ENCODE data around the gene CRTAP.
"Not testable (repeated sequence)": the region's sequence is repeated elsewhere in the genome, so short reads cannot be mapped to it uniquely, and the experiment has no call there.

The CRTAP gene

DNA sequence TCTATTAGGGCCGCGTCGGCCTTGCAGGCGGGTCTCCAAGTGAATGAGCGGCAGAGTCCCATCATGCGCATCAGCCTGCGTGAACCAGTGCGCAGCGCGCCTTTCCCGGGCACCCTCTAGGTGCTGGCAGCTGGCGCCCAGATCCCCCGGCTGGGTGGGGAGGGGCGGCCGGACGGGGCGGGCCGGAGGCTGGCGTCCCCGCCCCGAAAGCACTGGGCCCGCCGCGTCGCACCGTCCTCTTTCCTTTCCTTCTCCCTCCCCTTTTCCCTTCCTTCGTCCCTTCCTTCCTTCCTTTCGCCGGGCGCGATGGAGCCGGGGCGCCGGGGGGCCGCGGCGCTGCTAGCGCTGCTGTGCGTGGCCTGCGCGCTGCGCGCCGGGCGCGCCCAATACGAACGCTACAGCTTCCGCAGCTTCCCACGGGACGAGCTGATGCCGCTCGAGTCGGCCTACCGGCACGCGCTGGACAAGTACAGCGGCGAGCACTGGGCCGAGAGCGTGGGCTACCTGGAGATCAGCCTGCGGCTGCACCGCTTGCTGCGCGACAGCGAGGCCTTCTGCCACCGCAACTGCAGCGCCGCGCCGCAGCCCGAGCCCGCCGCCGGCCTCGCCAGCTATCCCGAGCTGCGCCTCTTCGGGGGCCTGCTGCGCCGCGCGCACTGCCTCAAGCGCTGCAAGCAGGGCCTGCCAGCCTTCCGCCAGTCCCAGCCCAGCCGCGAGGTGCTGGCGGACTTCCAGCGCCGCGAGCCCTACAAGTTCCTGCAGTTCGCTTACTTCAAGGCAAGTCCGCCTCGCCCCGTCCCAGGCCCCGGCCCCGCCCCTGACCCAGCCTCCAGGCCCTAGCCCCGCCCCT lies at the start of gene CRTAP:
CRTAP (plus strand) TSS at position 243 of the 850 bp plus-strand sequence; CDS start at position 307, 64 bp downstream.
- peak; percentile 88 to 90 for DNase-seq

DNA sequence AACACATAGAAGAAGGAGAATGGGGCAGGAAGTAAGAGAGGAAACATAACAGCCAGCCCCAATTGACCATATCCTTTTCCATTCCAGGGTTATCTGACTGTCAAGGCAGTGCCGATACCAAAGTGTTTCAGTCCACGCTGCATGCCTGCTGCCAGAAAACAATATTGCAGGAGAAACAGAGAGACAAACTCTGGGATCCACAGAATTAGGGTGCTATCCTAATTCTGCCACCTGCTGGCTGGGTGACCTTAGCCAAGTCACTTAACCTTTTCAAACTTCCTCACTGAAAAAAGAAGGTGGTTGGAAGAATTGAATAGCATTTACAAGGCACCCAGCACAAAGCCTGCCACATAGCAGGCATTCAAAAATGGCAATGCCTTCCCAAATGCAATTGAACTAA lies 48.9 kb upstream of the CRTAP start:
- DNase-seq, result peak in 1 of 2 donors; percentile 54

DNA sequence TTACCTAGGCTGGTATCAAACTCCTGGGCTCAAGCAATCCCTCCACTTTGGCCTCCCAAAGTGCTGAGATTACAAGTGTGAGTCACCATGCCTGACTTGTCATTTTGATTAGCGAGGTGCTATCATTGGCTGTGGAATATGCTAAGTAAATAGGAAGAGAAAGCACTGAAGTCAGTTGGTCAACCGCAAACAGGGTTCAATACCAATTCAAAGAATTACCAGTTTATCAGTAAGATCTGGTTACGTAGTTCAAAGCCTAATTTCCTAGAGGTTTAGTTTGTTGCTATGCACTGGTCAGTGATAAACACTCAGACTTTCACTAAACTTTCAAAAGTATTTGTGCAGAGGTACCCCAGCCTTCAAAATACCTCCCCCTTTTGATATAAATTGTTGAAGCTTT lies 46.3 kb upstream of the CRTAP start:
- DNase-seq, result peak in 1 of 2 donors; percentile 58

DNA sequence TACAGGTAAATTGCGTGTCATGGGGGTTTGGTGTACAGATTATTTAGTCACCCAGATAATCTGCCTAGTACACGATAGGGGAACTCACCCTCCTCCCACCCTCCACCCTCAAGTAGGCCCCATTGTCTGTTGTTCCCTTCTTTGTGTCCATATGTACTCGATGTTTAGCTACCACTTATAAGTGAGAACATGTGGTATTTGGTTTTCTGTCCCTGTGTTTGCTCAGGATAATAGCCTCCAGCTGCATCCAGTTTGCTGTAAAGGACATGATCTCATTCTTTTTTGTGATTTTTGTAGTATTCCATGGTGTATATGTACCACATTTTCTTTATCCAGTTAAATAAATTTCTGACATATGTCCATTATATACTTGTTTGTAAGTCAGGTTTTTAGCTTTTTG lies 44.0 kb upstream of the CRTAP start:
- not testable (repeated sequence) for DNase-seq

DNA sequence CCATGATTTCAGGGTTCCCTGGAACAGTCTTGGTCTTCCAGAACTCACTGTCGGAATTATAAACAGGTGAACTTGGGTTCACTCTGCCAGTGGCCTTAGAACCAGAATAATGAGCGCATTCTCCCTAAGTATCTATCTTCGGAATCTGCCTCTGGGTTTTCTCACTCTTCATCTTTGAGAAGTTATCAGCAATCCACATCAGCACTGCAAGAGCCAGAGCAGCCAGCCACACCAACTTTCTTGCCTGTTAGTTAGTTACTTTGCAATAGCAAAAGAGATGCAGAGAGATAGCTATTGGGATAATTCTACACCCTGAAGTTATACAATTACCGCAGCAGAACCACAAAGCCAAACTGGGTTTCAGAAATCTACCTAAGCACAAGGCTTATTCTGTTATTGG lies 42.6 kb upstream of the CRTAP start:
- no peak for DNase-seq

DNA sequence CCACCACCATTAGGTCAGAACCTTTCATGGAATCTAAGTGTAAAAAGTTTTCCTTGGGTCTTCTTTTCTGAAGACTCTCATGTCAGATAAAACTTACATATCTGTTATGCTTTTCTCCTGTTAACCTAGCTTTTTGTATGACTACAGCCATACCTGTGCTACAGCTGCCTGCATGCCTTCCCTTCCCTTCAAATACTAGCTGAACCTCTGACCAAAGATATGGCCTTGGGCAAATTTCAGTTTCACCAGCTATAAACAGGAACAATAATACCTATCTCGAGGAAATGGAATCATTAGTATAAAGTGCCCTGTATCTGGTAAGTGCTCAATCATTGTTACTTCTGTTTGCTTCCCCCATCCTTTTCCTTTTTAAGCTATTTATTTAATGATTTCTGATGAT lies 41.9 kb upstream of the CRTAP start:
- no peak for DNase-seq

DNA sequence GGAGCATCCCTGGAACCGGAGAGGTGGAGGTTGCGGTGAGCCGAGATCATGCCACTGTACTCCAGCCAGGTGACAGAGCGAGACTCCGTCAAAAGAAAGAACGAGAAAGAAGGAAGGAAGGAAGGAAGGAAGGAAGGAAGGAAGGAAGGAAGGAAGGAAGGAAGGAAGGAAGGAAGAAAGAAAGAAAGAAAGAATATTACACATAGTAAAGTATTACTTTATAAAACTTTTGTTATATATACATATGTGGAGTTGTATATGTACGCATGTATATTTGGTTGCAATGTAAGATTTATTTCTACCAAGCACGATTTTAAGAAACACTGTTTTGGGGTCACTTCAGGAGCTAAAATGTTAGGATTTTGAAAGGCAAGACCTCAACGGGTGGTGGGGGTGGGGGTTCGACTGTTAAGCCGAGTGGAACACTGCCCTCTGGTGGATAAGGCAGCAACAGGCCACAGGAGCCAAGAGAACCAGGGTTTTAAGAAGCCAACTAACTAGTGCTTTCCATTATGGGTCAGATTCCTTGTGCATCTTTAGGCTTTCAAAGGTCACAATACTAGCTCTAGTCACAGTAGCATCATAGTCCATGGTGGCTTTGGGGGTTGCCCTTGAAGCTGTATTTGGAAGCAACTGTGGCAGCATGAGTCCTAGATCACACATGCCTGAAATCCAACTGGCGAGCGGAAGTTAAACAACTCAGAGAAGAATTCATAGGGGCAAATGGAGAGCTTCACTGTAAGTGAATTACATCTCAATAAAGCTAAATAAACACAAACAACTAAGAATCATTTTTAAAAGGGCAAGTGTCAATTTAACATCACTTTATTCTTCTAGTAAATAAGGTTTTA lies 39.4 kb upstream of the CRTAP start:
- DNase-seq, result peak; percentile 65 to 76

DNA sequence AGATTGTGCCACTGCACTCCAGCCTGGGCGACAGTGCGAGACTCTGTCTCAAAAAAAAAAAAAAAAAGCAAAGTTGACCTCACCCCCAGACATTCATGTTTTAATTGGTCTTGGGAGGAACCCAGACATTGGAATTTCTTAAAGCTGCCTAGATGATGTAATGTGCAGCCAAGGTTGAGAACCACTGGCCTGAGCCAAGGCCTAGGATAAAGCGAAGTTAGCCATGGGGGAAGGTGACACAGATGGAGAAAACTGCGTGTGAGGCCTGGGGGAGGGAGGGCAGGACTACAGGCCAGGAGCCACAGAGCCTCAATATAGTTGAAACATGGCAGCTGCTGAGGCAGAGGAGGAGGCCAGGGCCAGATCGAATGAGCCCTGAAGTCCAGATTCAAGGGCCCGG lies 37.8 kb upstream of the CRTAP start:
- DNase-seq, result no peak

DNA sequence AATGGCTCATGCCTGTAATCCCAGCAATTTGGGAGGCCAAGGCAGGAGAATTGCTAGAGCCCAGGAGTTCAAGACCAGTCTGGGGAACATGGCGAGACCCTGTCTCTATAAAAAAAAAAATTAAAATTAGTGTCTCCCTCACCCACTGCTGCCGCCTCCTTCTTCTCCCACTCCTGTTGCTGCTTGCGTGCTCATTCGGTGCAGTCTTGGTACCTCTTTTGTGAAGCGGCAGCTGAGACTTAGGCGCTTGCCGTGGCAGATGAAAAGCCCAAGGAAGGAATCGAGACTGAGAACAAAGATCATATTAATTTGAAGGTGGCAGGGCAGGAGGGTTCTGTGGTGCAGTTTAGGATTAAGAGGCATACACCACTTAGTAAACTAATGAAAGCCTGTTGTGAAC lies 36.9 kb upstream of the CRTAP start:
- no peak for DNase-seq

DNA sequence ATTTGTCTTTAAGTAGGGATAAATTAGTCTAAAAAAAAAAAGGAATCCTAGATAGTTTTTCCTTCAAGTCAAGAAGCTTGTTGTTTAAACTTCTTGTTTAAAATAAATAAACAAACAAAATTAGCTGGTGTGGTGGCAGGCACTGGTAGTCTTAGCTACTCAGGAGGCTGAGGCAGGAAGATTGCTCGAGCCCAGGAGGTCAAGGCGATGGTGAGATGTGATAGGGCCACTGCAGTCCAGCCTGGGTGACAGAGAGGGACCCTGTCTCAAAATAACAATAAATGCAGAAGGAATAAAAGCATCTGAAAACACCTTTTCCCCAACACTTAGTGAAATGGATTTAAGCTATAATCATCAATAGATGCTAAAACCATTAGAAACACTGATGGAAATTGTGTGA lies 35.8 kb upstream of the CRTAP start:
- no peak for DNase-seq

DNA sequence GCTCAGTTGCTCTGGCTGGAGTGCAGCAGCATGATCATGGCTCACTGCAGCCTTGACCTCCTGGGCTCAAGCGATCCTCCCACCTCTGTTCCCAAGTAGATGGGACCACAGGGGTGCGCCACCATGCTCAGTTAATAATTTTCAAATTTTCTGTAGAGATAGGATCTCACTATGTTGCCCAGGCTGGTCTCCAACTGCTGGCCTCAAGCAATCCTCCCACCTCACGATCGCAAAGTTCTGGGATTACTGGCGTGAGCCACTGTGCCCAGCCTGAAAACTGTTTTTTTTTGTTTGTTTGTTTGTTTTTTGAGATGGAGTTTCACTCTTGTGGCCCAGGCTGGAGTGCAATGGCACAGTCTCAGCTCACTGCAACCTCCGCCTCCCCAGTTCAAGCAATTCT lies 34.0 kb upstream of the CRTAP start:
- DNase-seq, result not testable (repeated sequence)

DNA sequence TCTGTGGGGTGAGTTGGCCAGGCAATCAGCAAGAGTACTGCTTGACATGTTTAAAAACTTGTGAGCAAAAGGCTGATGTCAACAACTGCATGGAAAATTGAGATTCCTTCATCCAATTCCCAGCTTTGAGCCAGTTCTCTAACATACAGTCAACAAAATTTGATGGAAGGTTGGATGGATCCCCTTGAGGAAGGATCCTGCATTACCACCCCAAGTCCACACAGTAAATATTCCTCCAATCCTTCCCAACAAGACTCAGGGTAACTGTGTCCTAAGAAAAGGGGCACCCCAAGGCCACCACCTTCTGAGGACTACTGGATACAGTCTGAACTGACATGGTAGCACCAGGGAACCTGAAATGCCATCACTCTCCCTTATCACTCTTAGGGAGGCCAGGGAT lies 32.0 kb upstream of the CRTAP start:
- DNase-seq, result no peak

DNA sequence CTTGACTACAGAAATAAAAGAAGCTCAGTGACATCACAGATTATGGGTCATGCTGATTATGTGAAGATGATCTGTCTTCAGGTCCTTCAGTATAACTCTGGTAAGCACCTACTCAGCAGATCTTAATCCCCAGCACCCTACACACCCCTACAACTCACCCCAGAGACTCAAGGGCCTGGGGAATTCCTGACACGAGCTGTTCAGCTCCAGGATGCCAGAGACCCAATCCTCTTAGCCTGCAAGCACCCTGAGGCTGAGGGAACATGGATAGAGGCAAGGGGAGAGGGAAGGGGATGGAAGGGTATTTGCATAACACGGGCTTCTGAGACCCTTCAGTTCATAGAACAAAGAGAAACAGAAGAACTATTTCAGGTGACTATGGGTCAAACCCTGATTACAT lies 29.9 kb upstream of the CRTAP start:
- DNase-seq, result no peak

DNA sequence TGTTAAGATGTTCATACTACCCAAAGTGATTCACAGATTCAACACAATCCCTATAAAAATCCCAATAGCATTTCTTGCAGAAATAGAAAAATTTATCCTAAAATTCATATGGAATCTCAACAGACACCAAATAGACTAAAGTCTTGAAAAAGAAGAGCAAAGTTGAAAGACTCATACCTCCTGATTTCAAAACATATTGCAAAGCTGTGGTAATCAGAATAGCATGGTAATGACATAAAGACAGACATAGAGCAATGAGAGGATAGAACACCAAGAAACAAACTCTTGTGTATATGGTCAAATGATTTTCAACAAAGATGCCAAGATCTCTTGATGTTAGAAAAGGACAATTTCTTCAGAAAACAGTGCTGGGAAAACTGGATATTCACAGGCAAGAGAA lies 25.1 kb upstream of the CRTAP start:
- no peak for DNase-seq

DNA sequence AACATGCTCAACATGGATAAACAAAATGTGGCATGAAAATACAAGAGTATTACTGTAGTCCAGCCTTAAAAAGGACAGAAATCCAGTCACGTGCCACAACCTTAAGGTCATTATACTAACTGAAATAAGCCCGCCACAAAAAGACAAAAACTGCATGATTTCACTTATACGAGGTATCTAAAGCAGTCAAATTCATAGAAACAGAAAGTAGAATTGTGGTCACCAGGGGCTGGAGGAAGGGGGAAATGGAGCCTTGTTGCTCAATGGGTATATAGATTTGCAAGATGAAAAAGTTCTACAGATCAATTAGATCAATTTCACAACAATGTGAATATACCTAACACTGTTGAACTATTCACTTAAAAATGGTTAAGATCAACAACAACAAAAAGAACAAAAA lies 24.3 kb upstream of the CRTAP start:
- DNase-seq, result peak; percentile 18 to 57

DNA sequence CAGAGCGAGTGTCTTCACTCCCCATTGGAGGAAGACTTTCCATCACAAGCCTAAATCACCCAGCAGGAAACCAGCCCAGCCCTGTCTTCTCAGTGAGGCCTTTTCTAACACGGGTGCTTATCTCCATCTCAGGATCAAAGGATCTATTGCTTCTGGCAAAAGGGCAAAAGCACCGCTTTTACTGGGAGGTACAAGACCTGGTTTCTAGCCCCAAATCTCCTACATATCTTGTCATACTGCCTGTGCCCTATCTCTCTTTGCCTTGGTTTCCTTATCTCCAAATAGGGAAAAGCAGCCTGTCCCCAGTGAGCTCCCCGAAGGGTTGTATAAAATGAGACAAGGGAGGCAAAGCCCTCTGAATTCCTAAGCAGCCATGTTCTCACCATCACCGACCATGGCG lies 22.1 kb upstream of the CRTAP start:
- DNase-seq, result peak in 1 of 2 donors; percentile 17

DNA sequence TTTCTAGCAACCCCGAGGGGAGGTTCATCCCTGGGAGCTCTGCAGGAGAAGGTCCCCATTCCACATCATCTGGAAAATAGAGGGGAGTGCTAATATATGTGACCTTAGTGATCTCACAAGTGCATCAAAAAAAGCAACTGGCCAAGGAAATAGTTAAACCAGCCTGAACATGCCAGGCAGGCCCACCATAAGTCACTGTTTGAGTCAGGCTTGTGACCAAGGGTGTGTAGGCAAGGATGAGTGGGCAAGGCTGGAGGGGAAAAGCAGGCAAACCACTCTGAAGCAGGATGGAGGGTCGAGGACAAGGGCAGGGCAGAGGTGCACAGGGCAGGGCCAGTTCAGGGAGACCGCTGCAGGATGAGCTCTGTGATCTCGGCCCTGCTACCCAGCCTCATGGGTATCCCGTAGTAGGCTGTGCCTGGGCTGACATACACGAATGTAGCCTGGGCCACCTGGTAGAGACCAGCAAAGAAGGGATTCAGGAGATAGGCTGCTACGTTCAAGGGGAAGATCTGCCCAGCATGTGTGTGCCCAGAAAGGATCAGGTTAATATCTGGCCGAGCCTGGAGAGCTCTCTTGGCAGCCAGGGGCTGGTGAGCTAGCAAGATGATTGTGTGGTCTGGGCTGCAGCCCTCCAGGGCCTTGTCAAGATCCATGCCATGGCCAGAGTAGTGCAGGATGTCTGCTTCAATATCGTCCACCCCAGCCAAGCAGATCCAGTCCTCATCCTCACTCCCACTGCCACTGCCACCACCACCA lies 21.1 kb upstream of the CRTAP start:
- DNase-seq, result no peak

DNA sequence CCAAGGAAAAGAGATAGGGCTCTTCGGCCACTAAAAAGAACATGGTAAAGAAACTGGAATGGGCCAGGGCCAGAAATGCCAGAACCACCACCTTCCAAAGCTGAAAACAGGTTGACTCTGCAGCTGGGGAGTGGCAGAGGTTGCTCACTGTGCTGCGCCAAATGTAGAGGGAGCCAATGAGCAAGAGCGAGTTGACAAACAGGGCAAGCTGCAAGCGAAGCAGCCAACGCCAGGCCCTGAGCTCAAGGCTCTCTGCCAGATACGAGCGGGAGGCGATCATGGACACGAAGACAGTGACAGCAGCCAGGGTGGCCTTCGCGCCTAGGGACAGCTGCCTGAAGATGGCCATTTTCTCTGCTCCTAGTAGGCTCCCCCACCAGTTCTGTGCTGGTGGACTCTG lies 20.0 kb upstream of the CRTAP start:
- no peak for DNase-seq

DNA sequence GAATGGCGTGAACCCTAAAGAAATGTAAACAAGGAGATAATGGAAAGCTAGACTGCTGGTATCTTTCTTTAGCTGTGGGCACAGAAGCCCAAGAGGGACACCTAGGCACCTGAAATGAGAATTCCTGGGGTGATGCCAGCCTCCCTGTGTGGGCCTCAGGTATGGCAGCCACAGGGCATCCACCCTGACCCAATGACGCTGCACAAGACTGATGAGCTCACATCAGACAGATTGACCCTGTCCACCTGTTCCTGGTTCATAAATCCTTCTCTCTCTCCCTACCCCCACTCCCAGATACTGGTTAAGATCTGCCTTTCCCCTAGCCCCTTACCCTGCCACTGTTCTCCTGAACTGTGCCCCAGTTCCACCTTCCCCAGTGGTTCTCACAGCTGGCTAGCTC lies 18.4 kb upstream of the CRTAP start:
- no peak for DNase-seq

DNA sequence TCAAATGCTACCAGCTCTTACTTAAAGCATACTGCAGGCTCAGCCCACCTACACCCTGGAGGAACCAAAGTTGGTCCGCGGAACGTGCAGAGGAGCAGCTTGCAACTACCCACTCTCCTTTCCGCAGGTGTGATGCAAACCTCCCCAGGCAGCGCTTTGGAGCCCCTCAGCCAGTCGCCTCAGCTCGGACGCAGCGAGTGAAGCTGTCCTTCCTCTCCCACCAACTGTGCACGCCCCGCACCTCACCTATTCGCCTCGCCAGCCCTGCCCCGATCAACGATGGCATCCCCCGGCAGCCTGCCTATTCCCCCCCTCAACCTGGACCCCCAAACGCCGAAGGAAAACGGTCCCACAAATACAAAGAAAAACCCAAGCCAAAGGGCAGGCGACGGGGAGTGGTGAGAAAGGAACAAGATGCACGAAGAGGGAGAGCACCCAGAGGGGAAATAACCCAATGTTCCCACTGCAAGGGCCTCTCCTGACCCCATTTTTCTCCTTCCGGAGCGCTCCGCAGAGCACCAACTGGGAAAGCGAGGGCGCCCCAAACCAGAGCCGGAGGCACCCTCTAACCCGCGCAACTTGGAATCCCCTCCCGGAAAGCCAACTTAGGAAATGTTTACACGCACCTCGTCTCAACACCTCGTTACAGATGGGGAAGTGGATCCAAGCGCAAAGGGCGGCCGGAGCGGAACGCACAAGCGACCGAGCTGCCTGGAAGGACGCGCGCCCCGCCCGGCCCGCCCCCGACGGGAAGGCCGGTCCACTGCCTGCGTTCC lies 17.5 kb upstream of the CRTAP start:
- DNase-seq, result peak; percentile 38 to 50

DNA sequence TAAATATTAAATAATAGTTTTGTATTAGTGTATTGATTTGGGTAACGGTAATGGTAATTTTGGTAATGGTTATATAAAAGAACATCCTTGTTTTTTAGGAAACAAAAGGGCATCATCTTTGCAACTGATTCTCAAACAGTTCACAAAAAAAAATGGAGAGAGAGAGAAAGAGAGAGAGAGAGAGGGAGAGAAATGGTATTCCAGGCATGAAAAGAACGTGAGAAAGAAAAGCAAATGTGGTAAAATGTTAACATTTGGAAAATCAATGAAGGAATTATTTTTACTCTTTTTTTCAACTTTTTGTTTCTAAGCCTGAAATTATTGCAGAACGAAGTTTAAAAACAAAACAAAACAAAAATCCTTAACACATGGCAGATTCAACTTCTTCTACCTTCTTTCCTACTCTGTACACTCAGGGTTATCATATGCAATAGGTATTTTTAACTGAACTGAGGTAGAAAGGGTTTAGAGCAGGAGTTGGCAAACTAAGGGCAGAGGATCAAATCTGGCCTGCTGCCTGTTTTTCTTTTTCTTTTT lies 14.6 kb upstream of the CRTAP start:
- no peak for DNase-seq

DNA sequence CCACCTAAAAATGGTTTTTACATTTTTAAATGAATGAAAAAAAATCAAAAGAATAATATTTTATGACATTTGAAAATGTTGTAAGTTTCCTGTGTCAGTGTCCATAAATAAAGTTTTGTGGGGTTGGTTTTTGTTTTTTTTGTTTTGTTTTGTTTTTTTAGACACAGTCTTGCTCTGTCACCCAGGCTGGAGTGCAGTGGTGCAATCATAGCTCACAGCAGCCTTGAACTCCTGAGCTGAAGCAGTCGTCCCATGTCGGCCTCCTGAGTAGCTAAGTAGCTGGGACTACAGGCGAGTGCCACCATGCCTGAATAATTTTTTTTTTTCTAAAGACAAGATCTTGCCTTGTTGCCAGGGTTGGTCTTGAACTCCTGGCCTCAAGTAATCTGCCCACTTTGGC lies 14.1 kb upstream of the CRTAP start:
- no peak for DNase-seq
